Measurements from ENCODE around the gene PRDM16. TPM values are rescaled to one million over a fixed set of nuclear protein-coding genes. Genes with fewer than 3 reads are reported as not detected.

The PRDM16 gene
- total RNA-seq, 1 experiment from 2014 or later: 0.17 TPM

GRCh38 chr1:3417934-3418333 is 348.9 kb downstream of the PRDM16 start:
- H3K27me3 ChIP-seq (ENCODE audit: insufficient read depth, low read length): no peaks in the 10 kb centered on the region
- no peak overlapping the region for H4K8ac ChIP-seq (replicated peaks; ENCODE audit: insufficient read length, low read depth, low read length)
- no peak for TF ChIP-seq CTCF (conservative IDR thresholded peaks at IDR 0.05)

More at GRCh38 chr1:3417934-3418333, 348.9 kb downstream of the PRDM16 start:
- Histone ChIP-seq H2AFZ (ENCODE audit: low read length) (no peak overlapping the region), H3K27ac (ENCODE audit: insufficient read length, low read depth, low read length) (no peak overlapping the region), H3K4me2 (ENCODE audit: insufficient read depth, insufficient read length, low read length) (no peak overlapping the region), H3K18ac (ENCODE audit: insufficient read length, low read depth, low read length) (no peak overlapping the region), H3K56ac (ENCODE audit: insufficient read length, low read depth, low read length) (no peak overlapping the region), H3K14ac (ENCODE audit: insufficient read depth, low read length) (no peak overlapping the region), H3K79me1 (ENCODE audit: insufficient read depth, low read depth, low read length, poor library complexity, severe bottlenecking) (no peaks in the 10 kb centered on the region), H3K9ac (ENCODE audit: extremely low read depth, insufficient read length, low read length) (no peak overlapping the region), H3K79me2 (ENCODE audit: insufficient read depth, low read length) (no peaks in the 10 kb centered on the region), H3K4ac (ENCODE audit: low read depth, low read length) (no peak overlapping the region), H2BK12ac (ENCODE audit: insufficient read length, low read depth, low read length) (no peak overlapping the region), H2BK5ac (ENCODE audit: insufficient read length, low read length) (no peak overlapping the region), H3K4me1 (ENCODE audit: insufficient read depth, low read length) (no peaks in the 10 kb centered on the region), H2BK15ac (ENCODE audit: low read depth, low read length) (no peak overlapping the region), H3T11ph (ENCODE audit: low read length) (no peak overlapping the region), H2AK5ac (ENCODE audit: insufficient read length, low read length) (no peak overlapping the region), H3K9me3 (ENCODE audit: control insufficient read depth, low read depth, low read length) (peaks cover 7% of the 10 kb centered on the region), H2BK120ac (ENCODE audit: low read depth, low read length, poor library complexity, severe bottlenecking) (no peak overlapping the region), H4K91ac (ENCODE audit: insufficient read length, low read depth, low read length) (no peak overlapping the region), H4K20me1 (ENCODE audit: control insufficient read depth, insufficient read depth, insufficient read length) (no peaks in the 10 kb centered on the region), H4K5ac (ENCODE audit: insufficient read length, low read depth, low read length) (no peak overlapping the region), H3K23me2 (ENCODE audit: insufficient read length, low read depth, low read length, poor library complexity, severe bottlenecking) (no peaks in the 10 kb centered on the region), H3K23ac (ENCODE audit: insufficient read length, low read depth, low read length) (no peak overlapping the region), H2BK20ac (ENCODE audit: low read depth, low read length, poor library complexity, severe bottlenecking) (no peak overlapping the region)
- no peak for DNase-seq
- Mint-ChIP-seq H3K4me3 (no peak overlapping the region), H3K27me3 (ENCODE audit: low read depth) (peaks cover 4% of the 10 kb centered on the region), H3K4me1 (no peaks in the 10 kb centered on the region; a peak in 1 of 4 replicates), H3K36me3 (ENCODE audit: insufficient read depth in 1 of 3, low read depth in 3 of 3) (peaks cover 0 to 9% (median 4%) of the 10 kb centered on the region in 3 experiments; a peak in 4 of 7 replicates), H3K27ac (no peak overlapping the region), H3K9me3 (peaks cover 10 to 12% of the 10 kb centered on the region in 2 experiments)
- no CpG with 5 or more reads among the region's 9 CpGs for WGBS (ENCODE audit: extremely low coverage, insufficient read length, low lambda C conversion rate)

Data from H9 (cell line).